ENCODE results near the gene CFAP52.
"Not testable (repeated sequence)": the region's sequence is repeated elsewhere in the genome, so short reads cannot be mapped to it uniquely, and the experiment has no call there.

Gene CFAP52

DNA sequence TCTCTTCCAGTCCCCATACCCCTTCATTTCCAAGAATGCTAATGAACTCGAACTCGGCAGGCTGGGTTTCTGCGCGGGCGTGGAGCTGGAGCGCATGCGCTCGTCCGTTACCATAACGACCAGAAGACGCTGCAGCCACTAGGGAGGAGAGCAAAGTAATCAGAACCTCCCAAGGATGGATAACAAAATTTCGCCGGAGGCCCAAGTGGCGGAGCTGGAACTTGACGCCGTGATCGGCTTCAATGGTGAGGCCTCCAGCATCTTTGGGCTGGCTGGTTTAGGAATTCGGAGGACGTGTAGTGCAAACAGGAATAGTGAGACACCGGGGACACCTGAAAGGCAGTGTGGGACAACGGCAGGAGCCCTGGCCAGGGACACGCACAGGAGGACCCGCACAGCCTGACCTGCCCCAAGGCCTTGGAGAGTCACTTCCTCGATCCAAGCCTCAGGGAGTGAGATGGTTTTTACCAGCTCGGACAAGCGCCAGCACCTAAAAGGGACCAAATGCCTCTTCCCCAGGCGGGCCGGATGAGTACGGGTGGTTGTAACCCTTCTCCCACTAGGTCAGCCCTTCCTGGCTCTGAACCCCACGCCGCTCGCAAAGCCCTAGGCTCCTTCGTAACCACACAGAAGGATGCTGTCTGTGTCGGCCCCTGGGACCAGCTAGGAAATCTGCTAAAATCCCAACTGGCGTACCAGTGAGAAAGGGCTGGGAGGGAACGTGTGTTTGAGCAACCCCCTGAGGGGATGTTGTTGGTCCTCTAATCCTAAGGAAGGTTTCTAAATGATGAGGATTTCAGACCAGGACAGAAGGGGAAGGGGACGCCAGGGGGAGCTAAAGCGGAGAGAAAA lies at the start of gene CFAP52:
Gene CFAP52, plus strand, starts transcription at position 122 of the 852 bp plus-strand sequence. Its CDS starts 54 bp downstream, at position 176.
- DNase-seq, result peak; percentile 90

GRCh38 chr17:9527788-9528187 lies 48.7 kb upstream of the CFAP52 start:
- DNase-seq, result no peak

GRCh38 chr17:9529033-9529700 lies 47.3 kb upstream of the CFAP52 start:
- peak; percentile 50 for DNase-seq

GRCh38 chr17:9531034-9531433 lies 45.4 kb upstream of the CFAP52 start:
- peak; percentile 70 for DNase-seq

DNA sequence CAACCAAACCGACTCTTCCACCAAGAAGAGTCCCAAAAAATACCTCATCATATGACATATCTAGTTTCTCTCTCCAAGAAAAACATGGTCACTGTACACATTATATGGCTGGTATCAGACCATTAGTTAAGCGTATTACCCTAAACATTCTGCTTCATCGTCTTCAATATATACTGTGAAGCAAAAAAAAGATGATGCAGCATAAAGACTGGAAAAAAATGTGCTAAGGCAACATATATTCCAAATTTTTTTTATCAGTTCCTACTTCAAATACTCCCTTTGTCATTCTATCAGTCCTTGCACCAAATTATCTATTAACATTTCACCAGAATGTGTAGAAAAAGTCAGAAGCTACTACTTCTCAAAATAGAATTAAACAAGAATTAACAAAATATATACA lies 43.7 kb upstream of the CFAP52 start:
- DNase-seq, result no peak

DNA sequence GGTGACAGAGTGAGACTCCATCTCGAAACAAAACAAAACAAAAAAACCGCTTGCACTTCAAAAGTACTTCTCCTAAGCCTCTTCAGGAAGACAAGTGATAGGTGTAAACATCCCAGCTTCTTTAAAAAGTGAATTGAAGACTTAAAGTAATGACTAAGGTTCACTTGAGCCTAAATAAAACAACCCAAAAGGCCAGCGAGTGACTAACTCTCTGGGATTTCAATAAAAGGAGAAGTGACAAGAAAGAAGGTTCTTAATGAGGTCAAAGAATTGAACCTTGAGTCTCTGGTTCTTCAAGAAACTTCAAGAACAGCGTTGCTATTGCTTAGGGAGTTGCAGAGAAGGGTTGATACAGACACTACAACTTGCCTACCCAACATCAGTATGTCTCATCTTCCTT lies 43.0 kb upstream of the CFAP52 start:
- DNase-seq, result no peak

DNA sequence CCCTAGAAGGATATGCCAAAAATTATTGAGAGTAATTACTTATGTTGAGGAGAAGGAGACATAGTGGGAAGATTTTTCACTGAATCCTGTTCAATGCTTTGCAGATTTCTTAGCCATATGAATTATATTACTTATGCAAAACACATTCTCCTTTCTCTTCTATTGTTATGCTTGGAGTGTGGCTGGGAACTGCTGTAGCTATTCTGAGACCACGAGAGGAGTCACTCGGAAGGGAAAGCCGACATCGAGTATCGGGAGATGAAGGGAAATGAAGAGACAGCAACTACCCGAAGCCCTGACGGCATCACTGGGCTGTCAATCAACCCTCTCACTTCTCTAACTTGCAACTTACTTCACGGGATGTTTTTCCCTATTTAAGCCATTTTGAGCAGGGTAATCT lies 40.4 kb upstream of the CFAP52 start:
- no peak for DNase-seq

- no peak for DNase-seq
These were observed 39.2 kb upstream of the CFAP52 start for GRCh38 chr17:9537177-9537776.

- no peak for DNase-seq
These were observed 37.8 kb upstream of the CFAP52 start for GRCh38 chr17:9538626-9539025.

DNA sequence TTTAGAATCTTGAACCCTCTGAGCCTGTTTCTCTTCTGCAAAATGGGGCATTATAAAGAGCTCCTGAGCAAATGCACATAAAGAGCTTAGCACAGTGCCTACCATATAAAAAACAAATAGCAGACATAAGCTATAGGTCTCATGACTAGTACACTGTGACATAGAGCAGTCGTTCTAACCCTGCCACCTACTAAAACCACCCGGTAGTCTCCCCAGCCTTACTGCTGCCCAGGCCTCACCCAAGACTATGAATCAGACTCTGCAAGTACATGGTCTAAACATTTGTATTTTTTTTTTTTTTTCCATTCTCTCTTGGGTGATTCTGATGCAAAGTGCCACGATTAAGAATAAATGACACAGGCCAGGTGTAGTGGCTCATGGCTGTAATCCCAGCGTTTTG lies 34.7 kb upstream of the CFAP52 start:
- no peak for DNase-seq

DNA sequence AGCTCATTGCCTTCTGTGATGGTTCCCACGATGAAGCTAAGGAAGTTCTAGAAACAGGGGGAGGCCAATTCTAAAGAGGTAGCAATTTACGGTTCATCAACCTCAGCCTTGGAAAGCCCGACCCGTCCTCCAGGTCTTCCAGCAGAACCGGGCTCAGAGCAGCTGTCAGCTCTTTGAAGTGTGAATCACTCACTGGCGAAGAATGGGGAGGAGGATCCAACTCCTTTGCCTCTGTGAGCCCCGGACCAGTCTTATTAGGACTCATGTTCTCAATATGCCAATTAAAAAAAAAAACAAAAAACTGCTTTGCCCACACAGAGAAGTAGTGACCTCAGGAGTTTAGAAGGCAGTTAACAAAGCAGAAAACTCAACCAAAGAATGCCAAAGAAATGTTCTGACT lies 32.2 kb upstream of the CFAP52 start:
- no peak for DNase-seq

DNA sequence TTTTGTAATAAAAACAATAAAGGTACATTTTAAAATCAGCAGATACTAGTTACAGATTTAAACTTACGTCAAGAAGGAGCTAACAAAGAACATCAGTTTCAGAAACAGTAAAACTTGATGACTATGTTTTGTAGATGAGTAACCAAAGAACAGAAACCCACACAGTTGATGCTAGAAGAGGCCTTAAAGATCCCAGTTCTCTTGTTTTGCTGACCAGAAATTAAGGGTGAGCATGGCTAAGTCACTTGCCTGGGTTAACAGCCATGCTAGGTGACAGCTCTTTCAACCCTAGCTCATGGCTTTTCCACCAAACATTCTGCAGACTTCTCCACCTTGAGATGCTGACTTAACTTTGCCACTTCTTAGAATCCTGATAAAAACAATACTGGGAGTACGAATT lies 27.2 kb upstream of the CFAP52 start:
- DNase-seq, result no peak

DNA sequence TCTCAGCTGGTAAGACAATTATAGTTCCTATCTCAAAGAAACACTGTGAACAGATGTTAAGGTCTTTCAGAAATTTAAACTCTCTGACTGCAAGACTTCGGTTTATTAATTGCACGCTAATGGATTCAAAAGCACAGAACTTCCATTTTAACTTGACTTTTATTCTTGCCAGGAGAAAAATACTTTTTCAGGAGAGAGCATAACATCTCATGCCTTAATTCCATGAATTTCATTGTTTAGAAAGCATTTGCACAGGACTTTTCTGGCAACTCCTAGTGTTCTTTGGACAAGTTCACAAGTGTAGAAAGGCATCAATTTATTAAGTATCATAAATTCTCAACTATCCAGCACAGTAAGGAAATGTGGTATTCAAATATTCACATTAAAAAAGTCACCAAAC lies 23.3 kb upstream of the CFAP52 start:
- no peak for DNase-seq

- no peak for DNase-seq
These were observed 22.8 kb upstream of the CFAP52 start for GRCh38 chr17:9553596-9553995.

DNA sequence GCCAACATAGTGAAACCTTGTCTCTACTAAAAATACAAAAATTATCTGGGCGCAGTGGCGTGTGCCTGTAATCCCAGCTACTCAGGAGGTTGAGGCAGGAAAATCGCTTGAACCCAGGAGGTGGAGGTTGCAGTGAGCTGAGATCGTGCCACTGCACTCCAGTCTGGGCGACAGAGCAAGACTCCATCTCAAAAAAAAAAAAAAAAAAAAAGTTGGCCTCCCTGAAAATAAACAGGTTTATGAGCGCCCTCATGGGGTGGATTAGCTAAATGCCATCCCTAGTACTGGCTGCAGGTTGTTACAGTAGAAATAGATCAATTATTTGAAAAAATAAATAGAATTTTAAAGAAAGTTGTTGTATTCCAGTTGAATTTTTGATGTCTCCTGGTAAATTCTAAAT lies 21.7 kb upstream of the CFAP52 start:
- peak; percentile 83 for DNase-seq

DNA sequence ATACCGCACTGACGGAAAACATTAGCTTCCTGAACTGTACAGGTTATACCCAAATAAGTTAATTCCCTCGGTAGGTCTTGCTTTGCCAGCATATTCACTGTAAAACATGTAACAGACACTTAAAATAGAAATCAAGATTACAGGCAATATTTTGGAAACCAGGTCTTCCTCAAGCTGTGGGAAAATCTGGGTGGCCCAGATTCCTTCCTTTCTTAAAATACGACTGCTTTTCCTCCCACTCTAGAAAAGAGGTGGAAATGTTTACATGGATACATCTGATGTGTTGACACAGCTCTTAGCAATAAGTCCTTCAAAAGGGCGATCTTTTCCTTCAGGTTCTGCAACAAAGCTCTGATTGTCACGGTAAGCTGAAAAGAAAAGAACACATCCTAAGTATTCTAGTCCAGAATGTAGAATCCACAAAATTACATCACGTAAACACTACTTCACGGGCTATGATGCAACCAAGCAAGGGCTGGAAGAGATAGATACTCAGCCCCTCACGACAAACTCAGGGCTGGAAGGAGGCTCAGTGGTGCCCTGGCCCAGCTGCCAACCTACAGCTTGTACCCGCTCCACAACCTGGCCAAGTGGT lies 19.2 kb upstream of the CFAP52 start:
- no peak for DNase-seq

DNA sequence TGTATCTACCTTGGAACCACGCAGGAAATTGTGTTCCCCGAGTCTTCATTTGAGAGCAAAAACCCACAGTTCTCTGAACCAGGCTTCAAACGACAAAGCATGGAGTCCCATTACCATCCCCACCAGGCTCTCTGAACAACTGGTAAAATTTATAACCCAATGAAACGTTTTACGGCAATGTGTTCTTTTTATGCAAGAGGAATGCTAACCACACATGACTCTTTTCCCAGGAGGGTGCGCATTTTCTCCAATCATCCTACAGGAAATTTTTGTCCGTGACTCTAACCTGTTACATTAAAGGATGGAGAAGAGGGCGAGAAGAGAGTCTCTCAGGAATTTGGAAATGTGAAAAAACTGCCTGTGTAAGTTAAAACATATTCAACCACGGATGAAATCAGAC lies 18.6 kb upstream of the CFAP52 start:
- DNase-seq, result no peak

DNA sequence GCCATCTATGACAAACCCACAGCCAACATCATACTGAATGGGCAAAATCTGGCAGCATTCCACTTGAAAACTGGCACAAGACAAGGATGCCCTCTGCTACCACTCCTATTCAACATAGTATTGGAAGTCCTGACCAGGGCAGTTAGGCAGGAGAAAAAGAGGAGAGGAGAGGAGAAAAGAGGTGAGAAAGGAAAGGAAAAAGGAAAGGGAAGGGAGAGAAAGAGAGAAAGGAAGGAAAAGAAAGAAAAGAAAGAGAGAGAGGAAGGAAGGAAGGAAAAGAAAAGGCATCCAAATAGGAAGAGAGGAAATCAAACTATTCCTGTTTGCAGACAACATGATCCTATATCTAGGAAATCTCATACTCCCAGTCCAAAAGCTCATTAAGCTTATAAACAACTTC lies 12.3 kb upstream of the CFAP52 start:
- no peak for DNase-seq

DNA sequence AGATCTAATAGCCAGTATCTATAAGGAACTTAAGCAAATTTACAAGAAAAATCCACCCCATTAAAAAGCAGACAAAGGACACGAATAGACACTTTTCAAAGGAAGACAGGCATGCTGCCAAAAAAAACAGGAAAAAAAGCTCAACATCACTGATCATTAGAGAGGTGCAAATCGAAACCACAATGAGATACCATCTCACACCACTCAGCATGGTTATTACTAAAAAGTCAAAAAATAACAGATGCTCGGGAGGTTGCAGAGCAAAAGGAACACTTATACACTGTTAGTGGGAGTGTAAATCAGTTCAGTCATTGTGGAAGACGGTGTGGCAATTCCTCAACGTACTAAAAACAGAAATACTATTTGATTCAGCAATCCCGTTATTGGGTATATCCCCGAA lies 10.4 kb upstream of the CFAP52 start:
- DNase-seq, result no peak

DNA sequence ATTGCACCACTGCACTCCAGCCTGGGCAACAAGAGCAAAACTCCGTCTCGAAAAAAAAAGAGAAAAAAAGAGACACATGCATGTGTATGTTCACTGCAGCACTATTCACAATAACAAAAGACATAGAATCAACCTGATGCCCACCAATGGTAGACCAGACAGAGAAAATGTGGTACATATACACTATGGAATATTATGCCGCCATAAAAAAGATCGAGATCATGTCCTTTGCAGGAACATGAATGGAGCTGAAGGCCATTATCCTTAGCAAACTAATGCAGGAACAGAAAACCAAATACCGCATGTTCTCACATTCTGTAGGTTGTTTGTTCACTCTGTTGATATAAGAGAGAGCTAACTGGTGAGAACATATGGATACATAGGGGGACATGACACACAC lies 9.7 kb upstream of the CFAP52 start:
- DNase-seq, result not testable (repeated sequence)

DNA sequence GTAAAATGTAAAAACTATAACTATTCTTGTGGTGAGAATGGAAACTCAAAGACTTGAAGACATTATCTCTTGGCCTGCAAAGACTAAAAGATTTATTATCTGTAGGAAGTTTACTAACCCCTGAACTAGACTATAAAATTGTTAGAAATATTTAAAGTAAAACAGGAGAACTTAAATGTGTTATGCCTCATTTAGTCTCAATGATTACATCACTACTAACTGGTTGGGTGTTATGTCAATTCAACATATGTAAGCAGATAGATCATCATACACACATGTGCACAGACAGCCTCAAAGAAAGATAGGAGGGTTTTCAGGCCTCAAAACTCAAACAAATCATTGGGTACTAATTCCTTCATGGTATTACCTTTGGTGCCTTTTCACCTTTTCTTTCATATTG lies 8.4 kb upstream of the CFAP52 start:
- DNase-seq, result no peak

DNA sequence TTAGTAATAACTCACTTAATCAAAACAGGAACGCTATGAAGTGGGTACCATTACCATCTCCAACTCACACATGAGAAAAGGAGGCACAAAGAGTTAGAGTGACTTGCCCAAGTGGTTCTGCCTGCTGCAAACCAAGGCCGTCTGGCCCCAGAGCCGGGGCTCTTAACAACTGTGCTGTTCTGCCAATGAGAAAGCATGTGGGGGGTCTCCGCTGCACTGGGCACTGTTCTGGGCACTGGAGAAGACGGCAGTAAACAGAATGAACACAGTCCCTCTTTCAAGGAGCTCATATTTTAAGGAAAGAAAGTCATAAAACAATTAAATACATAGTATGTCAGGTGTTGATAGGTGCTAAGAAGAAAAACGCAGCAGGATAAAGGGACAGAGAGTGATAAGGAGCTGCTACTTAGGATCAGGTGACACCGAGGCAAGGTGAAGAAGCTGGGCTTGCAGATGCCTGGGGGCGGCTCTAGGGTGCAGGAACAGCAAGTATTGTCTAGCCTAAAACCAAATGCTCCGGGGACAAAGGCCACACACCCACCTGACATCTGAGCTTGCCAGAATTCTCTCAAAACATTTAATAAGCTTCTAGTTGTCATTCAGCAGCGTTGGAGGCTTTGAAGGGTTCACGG lies 7.4 kb upstream of the CFAP52 start:
- DNase-seq, result no peak

DNA sequence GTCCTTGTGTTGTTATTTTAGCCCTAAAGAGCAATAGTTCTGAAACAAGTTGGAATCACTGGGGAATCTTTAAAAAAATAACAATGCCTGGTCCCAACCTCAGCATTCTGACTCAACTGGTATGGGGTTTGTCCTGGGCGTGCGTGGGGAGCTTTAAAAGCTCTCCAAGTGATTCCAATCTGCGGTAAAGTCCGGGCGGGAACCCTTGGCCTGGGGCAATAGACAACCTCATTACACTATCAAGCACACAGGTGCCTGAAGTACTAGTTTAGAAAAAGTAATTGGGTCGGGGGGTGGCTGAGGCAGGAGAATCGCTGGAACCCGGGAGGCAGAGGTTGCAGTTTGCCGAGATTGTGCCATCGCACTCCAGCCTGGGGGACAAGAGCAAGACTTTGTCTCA lies 5.2 kb upstream of the CFAP52 start:
- no peak for DNase-seq

All from hematopoietic multipotent progenitor cell treated with erythropoietin and hydrocortisone succinate and interleukin-3 and kit ligand, for 6 days (in vitro differentiated cells).